DND-41 (cell line): ENCODE data around the gene NOL3.

ENCODE experiments used
- ATAC-seq: fragments of 200-7000 bp; cut with Tn5 transposase; 3 replicates; pipeline ENCODE4 v1.9.1; 2021; ENCODE audit warnings: low read depth; ENCODE audit not compliant: insufficient read depth
- DNase-seq: peaks from one replicate; pipeline ENCODE4 v3.0.0-alpha.2; 2020
- H2AFZ ChIP-seq: 2 replicates; pipeline ENCODE4 v1.6.0; 2012; ENCODE audit warnings: low read depth, low read length
- H3K27ac ChIP-seq: 2 replicates; pipeline ENCODE4 v1.5.1; 2012; ENCODE audit warnings: low read length, inconsistent platforms
- H3K27me3 ChIP-seq: fragments of 200-600 bp; sonication (generic); 2 replicates; pipeline ENCODE4 v1.6.0; 2012; ENCODE audit warnings: low read length, mild to moderate bottlenecking, inconsistent platforms; ENCODE audit not compliant: insufficient read depth, poor library complexity
- H3K36me3 ChIP-seq: 2 replicates; pipeline ENCODE4 v1.5.1; 2012; ENCODE audit warnings: low read length, inconsistent platforms; ENCODE audit not compliant: insufficient read depth
- H3K4me1 ChIP-seq: 2 replicates; pipeline ENCODE4 v1.5.1; 2012; ENCODE audit warnings: mild to moderate bottlenecking, low read length; ENCODE audit not compliant: insufficient read depth
- H3K4me2 ChIP-seq: 2 replicates; pipeline ENCODE4 v1.6.0; 2012; ENCODE audit warnings: mild to moderate bottlenecking, moderate library complexity, low read length, inconsistent platforms; ENCODE audit not compliant: insufficient read depth
- H3K4me3 ChIP-seq, 2 experiments: fragments of 200-600 bp in 1 of 2; shearing (Covaris generic) in 1 of 2; 2 replicates each; pipeline ENCODE4 v1.5.1; 2012 to 2016; ENCODE audit warnings: inconsistent platforms in 2 of 2, low read length in 2 of 2, mild to moderate bottlenecking in 2 of 2, low read depth in 1 of 2, moderate library complexity in 1 of 2
- H3K79me2 ChIP-seq: 2 replicates; pipeline ENCODE4 v1.6.0; 2012; ENCODE audit warnings: low read length, inconsistent platforms; ENCODE audit not compliant: insufficient read depth
- H3K9ac ChIP-seq: 2 replicates; pipeline ENCODE4 v1.6.0; 2012; ENCODE audit warnings: low read depth, mild to moderate bottlenecking, inconsistent platforms, low read length, moderate library complexity
- H3K9me3 ChIP-seq: 2 replicates; pipeline ENCODE4 v1.5.1; 2012; ENCODE audit warnings: low read length, moderate library complexity, mild to moderate bottlenecking, inconsistent platforms; ENCODE audit not compliant: insufficient read depth, severe bottlenecking
- H4K20me1 ChIP-seq: 2 replicates; pipeline ENCODE4 v1.6.0; 2012; ENCODE audit warnings: low read length; ENCODE audit not compliant: insufficient read depth
- CTCF ChIP-seq: IDR thresholded peaks from 2 replicates; pipeline ENCODE4 v1.5.1; 2012; ENCODE audit warnings: borderline replicate concordance, low read length, moderate library complexity, mild to moderate bottlenecking; ENCODE audit not compliant: poor library complexity, severe bottlenecking; ENCODE audit errors: extremely low read depth
- EZH2 ChIP-seq: IDR thresholded peaks from 3 replicates; pipeline ENCODE4 v1.6.1; 2012; ENCODE audit warnings: borderline replicate concordance, low read depth, mild to moderate bottlenecking, moderate library complexity, low read length, inconsistent platforms; ENCODE audit not compliant: severe bottlenecking

The NOL3 gene

GRCh38 chr16:67129422-67129821, 40.9 kb upstream of the NOL3 start:
- no peaks in the 10 kb centered on the region for H3K79me2 ChIP-seq

GRCh38 chr16:67137605-67138004, 32.7 kb upstream of the NOL3 start:
- H3K27ac ChIP-seq, result no peak overlapping the region

More at GRCh38 chr16:67129422-67129821, 40.9 kb upstream of the NOL3 start:
- Histone ChIP-seq H3K9ac (no peak overlapping the region), H2AFZ (no peak overlapping the region), H3K27ac (no peak overlapping the region), H3K4me1 (no peaks in the 10 kb centered on the region), H3K9me3 (no peaks in the 10 kb centered on the region), H3K36me3 (peaks cover 59% of the 10 kb centered on the region), H4K20me1 (no peaks in the 10 kb centered on the region), H3K4me2 (no peak overlapping the region), H3K27me3 (no peaks in the 10 kb centered on the region), H3K4me3 (no peak overlapping the region)
- ATAC-seq, result no peak
- no peak for DNase-seq
- TF ChIP-seq EZH2, result no peak
- no peak for TF ChIP-seq CTCF

GRCh38 chr16:67141391-67141790, 28.9 kb upstream of the NOL3 start:
- DNase-seq (no peak), ATAC-seq (no peak)
- no peak overlapping the region for H2AFZ ChIP-seq
- no peaks in the 10 kb centered on the region for H3K27me3 ChIP-seq
- H3K4me2 ChIP-seq, result no peak overlapping the region
- no peak overlapping the region for H3K9ac ChIP-seq
- no peaks in the 10 kb centered on the region for H3K9me3 ChIP-seq
- no peaks in the 10 kb centered on the region for H3K79me2 ChIP-seq
- H3K4me1 ChIP-seq, result no peaks in the 10 kb centered on the region
- peaks cover 94% of the 10 kb centered on the region for H3K36me3 ChIP-seq
- peaks cover 4% of the 10 kb centered on the region; the same call in 1 of the 2 replicates for H4K20me1 ChIP-seq
- no peak for TF ChIP-seq CTCF
- no peak for TF ChIP-seq EZH2
- no peak overlapping the region for H3K4me3 ChIP-seq
- no peak overlapping the region for H3K27ac ChIP-seq

More at GRCh38 chr16:67137605-67138004, 32.7 kb upstream of the NOL3 start:
- Histone ChIP-seq H3K36me3 (peaks cover 88% of the 10 kb centered on the region), H3K4me1 (no peaks in the 10 kb centered on the region), H3K9me3 (no peaks in the 10 kb centered on the region), H3K27me3 (no peaks in the 10 kb centered on the region), H3K79me2 (no peaks in the 10 kb centered on the region), H3K9ac (no peak overlapping the region), H2AFZ (no peak overlapping the region), H3K4me3 (no peak overlapping the region), H3K4me2 (no peak overlapping the region), H4K20me1 (no peaks in the 10 kb centered on the region)
- ATAC-seq, result no peak
- TF ChIP-seq EZH2, result no peak
- no peak for TF ChIP-seq CTCF
- no peak for DNase-seq

GRCh38 chr16:67142342-67142741, 28.0 kb upstream of the NOL3 start:
- Histone ChIP-seq H3K4me1 (no peaks in the 10 kb centered on the region), H3K79me2 (no peaks in the 10 kb centered on the region), H3K9me3 (no peaks in the 10 kb centered on the region), H3K27me3 (no peaks in the 10 kb centered on the region), H3K27ac (no peak overlapping the region), H4K20me1 (peaks cover 4% of the 10 kb centered on the region; the same call in 1 of the 2 replicates), H3K4me3 (no peak overlapping the region), H2AFZ (no peak overlapping the region), H3K36me3 (peaks cover 94% of the 10 kb centered on the region), H3K9ac (no peak overlapping the region), H3K4me2 (no peak overlapping the region)
- DNase-seq (no peak), ATAC-seq (no peak)
- TF ChIP-seq EZH2 (no peak), CTCF (no peak)
